IPS-NIHi7 (cell line): ENCODE results near the gene KIF19.
A peak's percentile ranks its signal among the peaks of the same experiment; 100 is the strongest.

Experiments used
- DNase-seq: peaks from one replicate; pipeline ENCODE4 v3.0.0; 2012; ENCODE audit warnings: mixed read lengths; ENCODE audit errors: extremely low spot score

The KIF19 gene

DNA sequence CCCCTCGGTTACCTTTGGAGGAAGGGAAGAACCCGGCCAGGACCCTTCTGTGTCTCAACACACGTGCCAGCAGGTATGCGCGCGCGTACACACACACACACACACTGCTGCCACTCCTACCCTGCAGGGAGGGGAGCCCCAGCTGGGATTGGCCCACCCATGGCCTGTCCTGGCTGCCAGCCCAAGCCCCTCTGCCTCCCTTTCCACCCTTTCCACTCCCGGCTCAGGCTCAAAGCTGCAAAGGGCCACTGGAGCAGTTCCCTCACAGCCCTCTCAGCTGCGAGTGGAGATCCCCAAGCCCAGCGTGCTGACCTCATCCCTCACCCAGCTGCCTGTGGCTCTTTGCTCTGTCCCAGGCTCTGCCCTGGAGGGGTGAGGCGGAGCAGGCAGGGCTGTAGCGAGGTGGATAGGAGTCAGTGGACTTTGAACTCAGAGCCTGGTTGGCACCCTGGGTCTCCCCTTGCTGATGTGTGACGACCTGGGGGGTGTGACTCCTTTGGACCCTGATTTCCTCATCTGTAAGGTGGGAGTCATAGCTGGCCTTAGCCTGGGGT lies 14.5 kb downstream of the KIF19 start:
- no peak for DNase-seq

DNA sequence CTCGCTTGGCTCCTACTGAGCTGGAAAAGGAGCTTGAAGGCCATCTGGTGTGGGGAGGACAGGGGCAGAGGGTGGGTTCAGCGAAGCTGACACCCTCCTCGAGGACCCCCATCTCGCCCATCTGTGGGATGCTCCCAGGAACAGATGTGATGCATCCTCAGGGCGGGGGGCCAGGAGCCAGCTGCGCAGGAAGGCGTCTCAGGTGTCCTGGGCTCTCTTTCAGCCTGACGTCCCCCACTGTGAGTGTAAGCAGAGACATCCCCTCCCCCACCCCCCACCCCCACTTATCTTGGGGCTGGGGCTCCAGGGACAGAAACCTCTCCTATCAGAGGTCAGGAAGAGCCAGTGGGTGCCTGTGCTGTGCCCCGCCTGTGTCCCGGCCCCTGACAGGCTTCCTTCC lies 16.2 kb downstream of the KIF19 start:
- no peak for DNase-seq

- DNase-seq: no peak
Observed at GRCh38 chr17:74343121-74343520, 17.1 kb downstream of the KIF19 start.

DNA sequence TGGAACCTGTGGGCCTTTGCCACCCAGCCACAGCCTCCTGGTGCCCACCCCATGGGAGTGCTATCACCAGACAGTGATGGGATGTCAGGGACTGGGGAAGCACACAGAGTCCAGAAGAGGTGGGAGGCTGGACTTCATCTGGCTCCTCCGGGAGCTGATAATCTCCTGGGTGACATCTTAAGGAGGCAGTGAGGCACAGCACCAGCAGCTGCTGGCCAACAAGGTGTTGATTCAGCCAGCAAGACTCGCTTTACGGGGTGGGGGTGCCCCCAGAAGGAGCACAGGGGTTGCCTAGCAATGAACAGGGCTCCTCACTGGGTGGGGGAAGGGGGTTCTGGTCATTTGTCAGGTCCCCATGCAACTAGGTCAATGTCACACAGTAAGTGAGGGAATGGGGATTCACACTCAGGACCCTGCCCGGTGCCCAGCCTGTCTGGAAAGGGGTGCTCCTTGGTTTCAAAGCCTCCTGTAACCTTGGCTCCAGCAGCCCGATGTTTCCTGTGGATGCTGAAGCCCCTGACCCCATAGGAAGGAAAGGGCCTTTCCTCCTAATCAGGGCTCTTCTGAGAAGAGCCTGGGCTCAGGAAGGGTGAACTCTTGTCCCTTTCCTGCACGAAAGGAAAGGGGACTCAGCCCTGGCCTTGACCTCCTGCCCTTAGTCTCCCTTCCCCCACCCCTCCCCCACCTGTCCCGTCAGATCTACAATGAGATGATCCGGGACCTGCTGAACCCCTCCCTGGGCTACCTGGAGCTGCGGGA lies 17.7 kb downstream of the KIF19 start:
- no peak for DNase-seq

DNA sequence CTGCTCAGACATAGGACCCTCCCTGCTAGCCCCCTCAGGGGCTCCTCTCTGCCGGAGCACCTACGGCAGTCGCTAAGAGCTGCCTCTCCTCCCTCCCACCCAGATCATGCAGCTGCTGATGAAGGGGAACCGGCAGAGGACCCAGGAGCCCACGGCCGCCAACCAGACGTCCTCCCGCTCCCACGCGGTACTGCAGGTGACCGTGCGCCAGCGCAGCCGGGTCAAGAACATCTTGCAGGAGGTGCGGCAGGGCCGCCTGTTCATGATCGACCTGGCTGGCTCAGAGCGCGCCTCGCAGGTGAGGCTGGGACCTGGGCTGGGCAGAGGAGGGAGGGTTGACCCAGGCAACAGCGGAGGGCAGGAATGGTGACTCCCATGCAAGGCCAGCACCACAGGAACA lies 18.6 kb downstream of the KIF19 start:
- no peak for DNase-seq

DNA sequence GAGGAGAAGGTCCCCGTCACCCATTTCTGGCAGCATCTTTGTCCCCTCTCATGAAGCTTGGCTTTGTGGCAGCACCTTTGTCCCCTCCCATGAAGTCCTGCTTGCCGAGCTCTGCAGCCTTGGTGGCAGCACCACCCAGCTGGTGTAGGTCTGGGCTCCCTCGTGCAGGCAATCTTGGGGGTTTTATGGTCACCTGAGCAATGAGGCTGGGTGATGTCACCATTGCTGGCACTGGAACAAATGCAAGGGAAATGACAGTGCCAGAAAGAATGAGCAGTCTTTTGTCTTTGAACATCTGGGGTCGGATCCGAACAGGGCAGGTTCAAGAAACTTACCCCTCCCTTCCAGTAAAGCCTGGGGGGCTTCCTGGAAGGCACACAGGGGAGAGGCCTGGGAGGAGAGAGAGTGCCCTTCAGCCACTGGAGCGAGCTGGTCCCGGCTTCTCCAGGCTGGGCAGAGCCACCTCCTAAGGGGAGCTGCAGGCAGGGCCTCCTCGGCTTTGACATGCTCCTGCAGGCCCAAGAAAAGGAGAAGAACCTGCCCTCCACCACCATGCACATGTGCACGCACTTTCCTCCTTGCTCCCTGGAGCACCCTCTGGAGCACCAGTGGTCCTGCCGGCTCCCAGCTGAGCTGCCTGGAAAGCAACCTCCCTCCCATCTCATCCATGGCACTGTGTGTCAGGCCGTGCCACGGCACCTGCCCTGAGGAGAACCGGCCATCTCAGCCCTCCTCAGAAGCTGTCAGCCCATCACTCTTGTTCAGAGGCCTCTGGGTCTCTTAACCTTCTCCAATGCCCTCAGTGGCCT lies 19.6 kb downstream of the KIF19 start:
- DNase-seq: no peak

GRCh38 chr17:74347646-74348045 lies 21.6 kb downstream of the KIF19 start:
- DNase-seq: no peak

- DNase-seq: no peak
Observed at GRCh38 chr17:74349120-74349519, 23.1 kb downstream of the KIF19 start.

GRCh38 chr17:74350486-74350885 lies 24.5 kb downstream of the KIF19 start:
- no peak for DNase-seq

DNA sequence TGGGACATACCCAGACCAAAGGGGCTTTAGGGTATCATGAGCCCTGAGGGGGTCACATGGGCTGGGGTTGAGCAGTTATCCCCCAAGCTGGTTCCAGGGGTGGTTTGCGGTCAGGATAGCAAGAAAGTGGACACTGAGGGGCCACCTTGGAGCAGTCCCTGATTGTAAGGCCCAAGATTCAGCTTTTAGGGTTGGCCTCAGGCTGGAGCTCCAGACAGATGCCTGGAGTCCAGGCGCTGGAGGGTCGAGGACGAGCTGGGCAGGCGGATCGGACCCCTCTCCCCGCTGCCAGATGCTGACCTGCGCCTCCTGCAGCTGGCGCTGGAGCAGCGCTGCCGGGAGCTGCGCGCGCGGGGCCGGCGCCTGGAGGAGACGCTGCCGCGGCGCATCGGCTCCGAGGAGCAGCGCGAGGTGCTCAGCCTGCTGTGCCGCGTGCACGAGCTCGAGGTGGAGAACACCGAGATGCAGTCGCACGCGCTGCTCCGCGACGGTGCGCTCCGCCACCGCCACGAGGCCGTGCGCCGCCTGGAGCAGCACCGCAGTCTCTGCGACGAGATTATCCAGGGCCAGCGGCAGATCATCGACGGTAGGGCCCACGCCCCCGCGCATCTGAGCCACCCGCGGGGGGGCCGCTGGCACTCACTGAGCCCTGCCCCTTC lies 25.7 kb downstream of the KIF19 start:
- peak; percentile 82 for DNase-seq

DNA sequence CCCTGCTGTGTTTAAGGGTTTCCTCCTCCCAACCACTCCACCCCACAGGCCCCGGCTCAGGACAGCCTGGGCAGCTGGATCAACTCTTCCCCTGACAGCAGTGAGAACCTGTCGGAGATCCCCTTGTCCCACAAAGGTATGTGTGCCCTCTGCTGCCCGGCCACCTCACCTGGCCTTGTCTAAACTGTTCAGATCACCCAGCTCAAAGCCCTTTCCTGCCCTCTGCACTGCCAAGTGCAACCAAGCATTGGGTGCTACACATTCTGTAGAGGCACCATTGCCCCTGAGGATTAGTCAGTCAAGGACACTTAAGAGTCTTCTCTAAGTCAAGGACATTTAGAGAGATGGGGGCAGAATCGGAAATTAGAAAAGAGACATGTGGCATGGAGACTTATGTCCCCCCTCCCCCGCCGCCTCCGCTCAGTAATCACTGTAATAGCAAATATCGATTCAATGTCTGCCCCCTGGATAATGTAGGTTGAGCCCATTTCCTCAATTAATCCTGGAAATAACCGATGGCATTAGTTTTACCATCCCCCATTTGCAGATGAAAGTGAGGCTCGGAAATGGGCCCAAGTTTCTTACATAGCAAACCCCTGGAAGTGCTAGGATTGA lies 27.5 kb downstream of the KIF19 start:
- DNase-seq: no peak

GRCh38 chr17:74354123-74354522 lies 28.1 kb downstream of the KIF19 start:
- peak; percentile 89 for DNase-seq

GRCh38 chr17:74354561-74354960 lies 28.5 kb downstream of the KIF19 start:
- no peak for DNase-seq

DNA sequence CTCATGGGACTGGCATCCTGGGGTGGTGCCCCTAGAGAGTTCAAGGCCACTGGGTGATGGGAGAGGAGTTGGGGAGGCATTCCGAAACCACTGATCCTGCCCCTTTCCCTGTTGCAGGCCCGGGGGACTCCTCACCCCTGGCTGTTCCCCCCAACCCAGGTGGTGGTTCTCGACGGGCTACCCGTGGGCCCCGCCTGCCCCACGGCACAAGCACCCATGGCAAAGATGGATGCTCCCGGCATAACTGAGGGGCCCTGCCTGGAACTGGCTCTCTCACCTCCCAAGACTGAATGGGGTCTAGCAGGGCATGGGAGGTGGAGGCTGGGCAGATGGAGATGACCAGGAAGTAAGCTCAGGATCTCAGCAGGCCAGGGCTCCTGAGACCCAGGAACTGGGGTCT lies 29.0 kb downstream of the KIF19 start:
- DNase-seq: no peak

GRCh38 chr17:74356646-74357465 lies 30.8 kb downstream of the KIF19 start:
- DNase-seq: peak; percentile 84

- DNase-seq: no peak
Observed at GRCh38 chr17:74357466-74357809, 31.4 kb downstream of the KIF19 start.

GRCh38 chr17:74358697-74359096 lies 32.7 kb downstream of the KIF19 start:
- no peak for DNase-seq

DNA sequence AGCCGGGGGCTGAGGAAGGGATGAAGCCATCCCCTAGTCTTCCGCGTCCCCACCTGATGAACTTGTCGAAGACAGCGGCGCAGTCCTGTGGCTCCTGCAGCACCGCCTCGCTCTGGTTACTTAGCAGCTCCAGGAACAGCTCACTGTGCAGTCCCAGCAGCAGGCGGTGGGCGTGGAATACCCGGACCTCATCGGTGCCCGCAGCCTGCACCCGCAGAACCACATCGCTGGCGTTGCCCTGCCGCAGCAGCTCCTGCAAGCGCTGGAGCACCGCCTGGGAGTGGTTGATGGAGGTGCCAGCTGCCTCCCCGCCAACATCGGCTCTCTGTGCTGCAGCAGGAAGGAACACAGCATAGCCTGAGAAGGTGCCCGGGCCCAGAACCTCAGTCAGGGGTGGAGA lies 33.9 kb downstream of the KIF19 start:
- DNase-seq: no peak

- no peak for DNase-seq
Observed at GRCh38 chr17:74360899-74361229, 34.8 kb downstream of the KIF19 start.

- DNase-seq: peak; percentile 89
Observed at GRCh38 chr17:74361230-74362068, 35.4 kb downstream of the KIF19 start, which contains the start of gene BTBD17. Gene BTBD17 (minus strand): TSS chr17:74361868. CDS start chr17:74361819, 49 bp downstream.
